Lower leg skin (tissue), 4 donors: ENCODE results near the gene MIF4GD. TPM values are rescaled to one million over a fixed set of nuclear protein-coding genes. Genes with fewer than 3 reads are reported as not detected.
"Not testable (repeated sequence)": the region's sequence is repeated elsewhere in the genome, so short reads cannot be mapped to it uniquely, and the experiment has no call there.

Experiments used
- DNase-seq, 2 donors: peaks; one replicate each; pipeline ENCODE4 v3.0.0-alpha.2; 2019; ENCODE audit warnings: low spot score in 2 of 2
- H3K4me3 ChIP-seq: fragments of 200-600 bp; sonication (generic); 2 replicates; pipeline ENCODE4 v1.5.1; 2017; ENCODE audit warnings: mild to moderate bottlenecking, low read depth; ENCODE audit not compliant: poor library complexity, severe bottlenecking
- POLR2A ChIP-seq, 2 donors: fragments of 450-650 bp; IDR thresholded peaks; one replicate each; pipeline ENCODE4 v1.6.1; 2016 to 2017; ENCODE audit warnings: antibody characterized with exemption in 2 of 2, mild to moderate bottlenecking in 1 of 2, moderate library complexity in 1 of 2
- WGBS, 2 donors: methylation state at CpG; one replicate each; pipeline ENCODE4 v1.1.5; 2018; 5-methylcytosine and 5-hydroxymethylcytosine counted together
- intact Hi-C: fragments of 100-400 bp; cut with DNase I; formaldehyde crosslinking; loops from one replicate; pipeline ENCODE4 v1.15.0; 2023; ENCODE audit warnings: low total_unique reads
- total RNA-seq, 4 donors: library from RNA; depleted of rRNA; stranded (reverse); fragments of >200 nt; gene quantifications; one replicate each; pipeline ENCODE4 v1.1.0, GENCODE V29; 2016
- TF ChIP-seq, protein P1 (sequence below), 3 donors: fragments of 450-650 bp; IDR thresholded peaks; one replicate each; pipeline ENCODE4 v1.5.1; 2016; ENCODE audit warnings: antibody characterized with exemption in 3 of 3, mild to moderate bottlenecking in 3 of 3, moderate library complexity in 2 of 3

MIF4GD gene
- total RNA-seq, 4 donors from 2014 or later: 22.6 to 41.8 (median 32.6) TPM

DNA sequence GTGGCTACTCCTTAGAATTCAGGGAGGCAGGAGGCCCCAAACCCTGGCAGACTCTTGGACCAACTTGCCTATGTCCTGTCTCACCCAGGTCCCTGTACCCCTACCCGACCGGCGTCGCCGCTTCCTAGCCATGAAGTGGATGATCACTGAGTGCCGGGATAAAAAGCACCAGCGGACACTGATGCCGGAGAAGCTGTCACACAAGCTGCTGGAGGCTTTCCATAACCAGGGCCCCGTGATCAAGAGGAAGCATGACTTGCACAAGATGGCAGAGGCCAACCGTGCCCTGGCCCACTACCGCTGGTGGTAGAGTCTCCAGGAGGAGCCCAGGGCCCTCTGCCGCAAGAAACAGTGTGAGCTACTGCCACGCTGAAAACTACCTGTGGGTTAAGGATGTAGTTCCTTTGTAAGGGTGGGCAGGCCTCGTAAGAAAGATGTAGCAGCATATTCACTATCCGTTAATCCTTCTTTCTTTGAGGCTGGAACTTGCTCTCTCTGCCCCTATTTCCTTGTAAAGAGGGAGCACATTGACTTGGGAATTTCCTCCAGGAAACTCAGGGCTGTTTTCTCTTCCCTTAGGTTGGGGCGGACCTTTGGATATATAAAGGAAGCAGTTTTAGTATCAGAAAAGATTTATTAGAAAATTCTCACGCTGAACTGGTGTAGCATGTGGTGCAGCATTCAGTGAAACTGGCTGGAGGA, 5.3 kb downstream of the MIF4GD start:
- intact Hi-C loops: no loop called here
- no peak overlapping the region for H3K4me3 ChIP-seq
- 88 to 90% methylated on average over 11 to 17 of the region's 17 CpGs for WGBS, 2 donors
- no peak for DNase-seq
- TF ChIP-seq POLR2A (IDR thresholded peaks at IDR 0.05): no peak
- TF ChIP-seq, protein P1, sequence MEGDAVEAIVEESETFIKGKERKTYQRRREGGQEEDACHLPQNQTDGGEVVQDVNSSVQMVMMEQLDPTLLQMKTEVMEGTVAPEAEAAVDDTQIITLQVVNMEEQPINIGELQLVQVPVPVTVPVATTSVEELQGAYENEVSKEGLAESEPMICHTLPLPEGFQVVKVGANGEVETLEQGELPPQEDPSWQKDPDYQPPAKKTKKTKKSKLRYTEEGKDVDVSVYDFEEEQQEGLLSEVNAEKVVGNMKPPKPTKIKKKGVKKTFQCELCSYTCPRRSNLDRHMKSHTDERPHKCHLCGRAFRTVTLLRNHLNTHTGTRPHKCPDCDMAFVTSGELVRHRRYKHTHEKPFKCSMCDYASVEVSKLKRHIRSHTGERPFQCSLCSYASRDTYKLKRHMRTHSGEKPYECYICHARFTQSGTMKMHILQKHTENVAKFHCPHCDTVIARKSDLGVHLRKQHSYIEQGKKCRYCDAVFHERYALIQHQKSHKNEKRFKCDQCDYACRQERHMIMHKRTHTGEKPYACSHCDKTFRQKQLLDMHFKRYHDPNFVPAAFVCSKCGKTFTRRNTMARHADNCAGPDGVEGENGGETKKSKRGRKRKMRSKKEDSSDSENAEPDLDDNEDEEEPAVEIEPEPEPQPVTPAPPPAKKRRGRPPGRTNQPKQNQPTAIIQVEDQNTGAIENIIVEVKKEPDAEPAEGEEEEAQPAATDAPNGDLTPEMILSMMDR (IDR thresholded peaks at IDR 0.05): no peak

- no peak for TF ChIP-seq POLR2A (IDR thresholded peaks at IDR 0.05)
- TF ChIP-seq, protein P1 (IDR thresholded peaks at IDR 0.05): no peak
- DNase-seq: no peak
- 94% methylated on average over 4 of the region's 4 CpGs for WGBS, 2 donors
- intact Hi-C loops: no loop called here
- no peak overlapping the region for H3K4me3 ChIP-seq
These were observed 8.0 kb downstream of the MIF4GD start for GRCh38 chr17:75263055-75263454.

DNA sequence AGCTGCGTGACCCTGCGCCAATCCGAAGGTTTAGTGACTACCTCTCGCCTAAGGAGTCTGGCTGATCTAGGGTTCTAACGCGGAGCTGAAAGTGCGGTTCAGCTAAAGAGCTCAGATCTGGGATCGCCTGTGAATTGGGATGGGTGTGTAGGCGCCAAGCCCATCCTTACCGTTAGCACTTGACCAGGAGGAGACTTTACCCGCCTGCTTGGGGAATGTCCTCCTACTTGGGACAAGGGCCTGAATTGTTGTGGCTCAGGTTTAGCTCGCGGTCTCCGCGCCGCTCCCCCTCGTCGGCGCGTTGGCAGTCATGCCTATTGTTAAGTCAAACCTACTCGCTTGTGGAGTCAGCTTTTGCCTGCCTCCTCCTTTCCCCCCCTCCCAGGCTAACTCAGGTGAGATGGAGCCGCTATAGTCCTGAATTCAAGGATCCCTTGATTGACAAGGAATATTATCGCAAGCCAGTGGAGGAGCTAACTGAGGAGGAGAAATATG, 8.9 kb downstream of the MIF4GD start:
- no peak for DNase-seq
- TF ChIP-seq, protein P1 (IDR thresholded peaks at IDR 0.05): no peak
- no peak for TF ChIP-seq POLR2A (IDR thresholded peaks at IDR 0.05)
- WGBS, 2 donors: 0 to 2% methylated on average over 21 to 23 of the region's 23 CpGs

GRCh38 chr17:75261336-75262111, 9.5 kb downstream of the MIF4GD start, which contains the start of the genes GGA3 and MRPS7:
Gene GGA3, minus strand, starts transcription at chr17:75261606. Its CDS starts 19 bp downstream, at chr17:75261587.
Gene MRPS7, plus strand, starts transcription at chr17:75261879. Its CDS starts 22 bp downstream, at chr17:75261901.
- 0 to 1% methylated on average over 32 to 57 of the region's 69 CpGs for WGBS, 2 donors
- H3K4me3 ChIP-seq: peak within 1 kb of the TSS; percentile 100
- intact Hi-C loops: no loop called here
- peak in 1 of 2 donors; percentile 36 for TF ChIP-seq POLR2A (IDR thresholded peaks at IDR 0.05)
- TF ChIP-seq, protein P1 (IDR thresholded peaks at IDR 0.05): no peak
- DNase-seq: peak; percentile 94 to 99

More for the DNA sequence above, 8.9 kb downstream of the MIF4GD start:
- intact Hi-C loops: no loop called here
- H3K4me3 ChIP-seq: peak overlapping the region; percentile 100

DNA sequence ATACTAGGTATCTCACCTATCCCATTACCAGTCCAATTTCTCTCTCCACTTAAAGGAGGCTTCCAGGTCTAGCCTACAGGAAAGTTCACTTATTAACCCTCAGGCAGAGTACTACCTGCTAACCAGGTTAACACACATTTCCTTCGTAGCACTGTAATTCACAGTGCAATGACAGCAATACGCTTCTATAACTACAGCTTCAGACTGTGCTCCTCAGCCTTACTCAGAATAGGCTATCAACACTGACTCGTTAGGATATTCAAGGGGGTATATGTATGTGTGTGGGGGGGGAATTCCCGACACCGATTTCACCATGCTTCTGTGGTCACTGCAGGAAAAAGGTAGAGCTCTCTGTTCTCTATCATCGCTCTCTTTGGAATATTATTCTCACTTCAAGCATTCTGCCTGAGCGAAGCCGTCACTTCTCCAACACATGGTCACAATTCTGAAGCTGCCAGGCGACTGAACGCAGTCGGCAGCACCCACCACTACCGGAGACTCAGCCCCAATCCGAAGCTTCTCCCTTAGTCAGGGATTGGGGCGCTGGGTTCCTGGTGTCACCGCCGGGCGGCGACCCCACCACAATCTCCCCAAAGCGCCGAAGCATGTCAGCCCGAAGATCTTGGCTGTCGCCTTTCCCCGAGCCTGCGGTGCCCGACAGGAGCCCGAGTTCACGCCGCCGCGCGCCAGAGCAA, 10.2 kb downstream of the MIF4GD start:
- DNase-seq: no peak
- TF ChIP-seq, protein P1 (IDR thresholded peaks at IDR 0.05): no peak
- no peak for TF ChIP-seq POLR2A (IDR thresholded peaks at IDR 0.05)
- peak overlapping the region; percentile 100 for H3K4me3 ChIP-seq
- intact Hi-C loops: no loop called here
- 1% methylated on average over 17 to 25 of the region's 31 CpGs for WGBS, 2 donors

DNA sequence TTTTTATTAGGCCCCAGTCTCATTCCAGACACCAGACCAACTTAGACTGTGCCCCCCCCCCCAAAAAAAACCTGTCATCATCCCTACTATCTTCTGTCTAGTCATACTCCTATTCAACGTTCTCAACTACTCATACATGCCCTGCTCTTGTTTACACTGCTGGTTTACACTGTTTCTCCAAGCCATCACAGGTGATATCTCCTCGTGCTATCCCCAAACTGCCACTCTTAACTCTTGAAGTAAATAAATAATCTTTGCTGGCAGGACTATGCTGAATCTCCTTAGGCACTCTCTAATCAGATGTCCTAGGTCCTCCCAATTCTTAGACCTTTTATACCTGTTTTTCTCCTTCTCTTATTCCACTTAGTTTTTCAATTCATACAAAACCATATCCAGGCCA, 13.8 kb downstream of the MIF4GD start:
- DNase-seq, intact Hi-C loops, H3K4me3 ChIP-seq: not testable (repeated sequence)
- WGBS, 2 donors: 46 to 61% methylated on average over 2 of the region's 2 CpGs

- H3K4me3 ChIP-seq, intact Hi-C loops: not testable (repeated sequence)
- 52 to 65% methylated on average over 11 of the region's 11 CpGs for WGBS, 2 donors
- peak in 1 of 2 donors; percentile 72 for DNase-seq
These were observed 14.9 kb downstream of the MIF4GD start for GRCh38 chr17:75255954-75256698.
